Endothelial cell of umbilical vein (primary cell): Measurements from ENCODE around the gene PLEKHG2. TPM values are rescaled to one million over a fixed set of nuclear protein-coding genes. Genes with fewer than 3 reads are reported as not detected.

Experiments
- BruUV-seq: library from RNA; stranded (reverse); fragments of 400-500 nt; replicated peaks from 2 replicates; lab custom pipeline; 2021; lab: Mats Ljungman, UMichigan
- CTCF ChIA-PET: fragments of 300-600, 350-600 bp; sonication (Branson Sonifier 250); formaldehyde crosslinking; loops from one replicate; lab custom pipeline; 2021; ENCODE audit warnings: antibody characterized with exemption, inconsistent platforms; lab: Charles Lee
- POLR2A ChIA-PET: fragments of 300-600, 350-600 bp; sonication (Branson Sonifier 250); formaldehyde crosslinking; loops from one replicate; lab custom pipeline; 2021; ENCODE audit warnings: antibody characterized with exemption, inconsistent platforms; lab: Charles Lee
- DNase-seq: peaks from one replicate; pipeline ENCODE4 v3.0.0-alpha.2; 2011; ENCODE audit warnings: low read depth, low spot score
- FAIRE-seq: peaks from 2 replicates; lab custom pipeline; 2011; peaks lifted over from hg19 to GRCh38; lab: Jason Lieb, UNC
- H2AFZ ChIP-seq: 2 replicates; pipeline ENCODE4 v1.6.0; 2012; ENCODE audit warnings: low read depth, low read length, control low read depth, inconsistent platforms
- H3K27ac ChIP-seq: 2 replicates; pipeline ENCODE4 v1.5.1; 2011; ENCODE audit warnings: low read depth, mild to moderate bottlenecking, control low read depth, low read length, moderate library complexity; ENCODE audit not compliant: insufficient read depth
- H3K27me3 ChIP-seq, 2 experiments: 2 replicates each; pipeline versions ENCODE4 v1.6.0 to v1.6.1; 2011; ENCODE audit warnings: low read length in 2 of 2, mixed read lengths in 1 of 2; ENCODE audit not compliant: control insufficient read depth in 2 of 2, insufficient read depth in 2 of 2
- H3K36me3 ChIP-seq, 2 experiments: 2 replicates in 1 of 2; 3 replicates in 1 of 2; pipeline ENCODE4 v1.5.1; 2011; ENCODE audit warnings: low read length in 2 of 2, mild to moderate bottlenecking in 1 of 2, moderate library complexity in 1 of 2; ENCODE audit not compliant: control insufficient read depth in 2 of 2, insufficient read depth in 2 of 2; ENCODE audit errors: extremely low read depth in 1 of 2
- H3K4me1 ChIP-seq: 3 replicates; pipeline ENCODE4 v1.5.1; 2011; ENCODE audit warnings: mild to moderate bottlenecking, low read length; ENCODE audit not compliant: control insufficient read depth, insufficient read depth; ENCODE audit errors: extremely low read depth
- H3K4me2 ChIP-seq: 2 replicates; pipeline ENCODE4 v1.6.1; 2011; ENCODE audit warnings: low read length, control low read depth, mixed read lengths; ENCODE audit not compliant: insufficient read depth
- H3K4me3 ChIP-seq, 3 experiments: fragments of 200-600 bp in 1 of 3; sonication (generic), shearing (Covaris generic) in 1 of 3; replicated peaks in 1 of 3; 2 replicates each; pipeline ENCODE4 v1.5.1; 2011 to 2016; ENCODE audit warnings: control low read depth in 3 of 3, low read length in 3 of 3, mild to moderate bottlenecking in 2 of 3, inconsistent platforms in 1 of 3, low read depth in 1 of 3, moderate library complexity in 1 of 3; ENCODE audit not compliant: insufficient read depth in 1 of 3
- H3K79me2 ChIP-seq: 2 replicates; pipeline ENCODE4 v1.6.0; 2012; ENCODE audit warnings: low read length, inconsistent platforms; ENCODE audit not compliant: control insufficient read depth, insufficient read depth
- H3K9ac ChIP-seq: replicated peaks from 2 replicates; pipeline ENCODE3; 2011; ENCODE audit warnings: low read length, control low read depth; ENCODE audit not compliant: insufficient read depth; ENCODE audit errors: extremely low read depth
- H3K9me1 ChIP-seq: replicated peaks from 3 replicates; pipeline ENCODE4 v1.6.0; 2011; ENCODE audit warnings: mild to moderate bottlenecking, low read length; ENCODE audit not compliant: control insufficient read depth, insufficient read depth; ENCODE audit errors: extremely low read depth
- H3K9me3 ChIP-seq: replicated peaks from 2 replicates; pipeline ENCODE4 v1.5.1; 2012; ENCODE audit warnings: low read length, inconsistent platforms; ENCODE audit not compliant: control insufficient read depth, insufficient read depth
- H4K20me1 ChIP-seq: replicated peaks from 2 replicates; pipeline ENCODE3; 2011; ENCODE audit warnings: mild to moderate bottlenecking, low read length; ENCODE audit not compliant: control insufficient read depth, insufficient read depth; ENCODE audit errors: extremely low read depth
- CTCF ChIP-seq, 2 donors: IDR thresholded peaks; 1 replicate in 1 of 2; 2 replicates in 1 of 2; pipeline ENCODE4 v1.5.1; 2011; ENCODE audit warnings: low read length in 2 of 2, mild to moderate bottlenecking in 2 of 2, moderate library complexity in 2 of 2, control low read depth in 1 of 2, inconsistent platforms in 1 of 2, low read depth in 1 of 2; ENCODE audit not compliant: insufficient read depth in 1 of 2; ENCODE audit errors: extremely low read depth in 1 of 2
- EZH2 ChIP-seq: IDR thresholded peaks from 2 replicates; pipeline ENCODE4 v1.6.1; 2012; ENCODE audit warnings: borderline replicate concordance, low read depth, mild to moderate bottlenecking, moderate library complexity, low read length, inconsistent platforms; ENCODE audit not compliant: severe bottlenecking
- FOS ChIP-seq: IDR thresholded peaks from 2 replicates; pipeline ENCODE4 v1.6.1; 2011; ENCODE audit warnings: mild to moderate bottlenecking, low read length, moderate library complexity, borderline replicate concordance; ENCODE audit not compliant: insufficient read depth
- GATA2 ChIP-seq: IDR thresholded peaks from 2 replicates; pipeline ENCODE4 v1.7.0; 2011; ENCODE audit warnings: low read depth, mild to moderate bottlenecking, moderate library complexity, mixed read lengths, low read length; ENCODE audit not compliant: insufficient read length, insufficient read depth
- JUN ChIP-seq: IDR thresholded peaks from 2 replicates; pipeline ENCODE4 v1.6.1; 2011; ENCODE audit warnings: borderline replicate concordance, low read depth; ENCODE audit not compliant: insufficient read length, insufficient read depth
- MYC ChIP-seq: IDR thresholded peaks from one replicate; pipeline ENCODE4 v1.6.1; 2011; ENCODE audit warnings: mild to moderate bottlenecking, low read depth, low read length
- POLR2A ChIP-seq: IDR thresholded peaks from 2 replicates; pipeline ENCODE4 v1.6.1; 2012; ENCODE audit warnings: low read depth, mild to moderate bottlenecking, control low read depth, low read length
- POLR2AphosphoS5 ChIP-seq: IDR thresholded peaks from 2 replicates; pipeline ENCODE4 v1.6.1; 2012; ENCODE audit warnings: low read depth, mild to moderate bottlenecking, control low read depth, low read length, moderate library complexity; ENCODE audit not compliant: insufficient read depth
- dilution Hi-C: fragments of 300-500 bp; cut with MboI; formaldehyde crosslinking; loops from one replicate; pipeline ENCODE4 v1.15.0; 2019; ENCODE audit warnings: low sequenced_read_pairs; ENCODE audit not compliant: extremely low pct_ligation_motif_present
- intact Hi-C: fragments of 100-400 bp; cut with micrococcal nuclease; formaldehyde crosslinking; loops from one replicate; pipeline ENCODE4 v1.10.0; 2022
- polyA plus RNA-seq, 4 experiments: library from polyadenylated mRNA; depleted of rRNA in 3 of 4; stranded (reverse) in 3 of 4; unstranded in 1 of 4; fragments of >200 nt; gene quantifications; 2 replicates each; pipeline versions ENCODE4 v1.2.1 to v1.2.3, GENCODE V29; 2011 to 2012; ENCODE audit warnings: missing spikeins in 1 of 4
- total RNA-seq: library from RNA; stranded (reverse); gene quantifications from 2 replicates; pipeline ENCODE4 v1.2.3, GENCODE V29; 2021
- TF ChIP-seq, protein P1 (sequence below): IDR thresholded peaks from 2 replicates; pipeline ENCODE4 v1.6.1; 2011; ENCODE audit not compliant: insufficient read depth, insufficient read length

PLEKHG2 gene
- total and polyA plus RNA-seq, 2 donors (not counting 3 experiments of a cell fraction or from before 2014, with no cell fraction given): 44.7 to 74.1 TPM

DNA sequence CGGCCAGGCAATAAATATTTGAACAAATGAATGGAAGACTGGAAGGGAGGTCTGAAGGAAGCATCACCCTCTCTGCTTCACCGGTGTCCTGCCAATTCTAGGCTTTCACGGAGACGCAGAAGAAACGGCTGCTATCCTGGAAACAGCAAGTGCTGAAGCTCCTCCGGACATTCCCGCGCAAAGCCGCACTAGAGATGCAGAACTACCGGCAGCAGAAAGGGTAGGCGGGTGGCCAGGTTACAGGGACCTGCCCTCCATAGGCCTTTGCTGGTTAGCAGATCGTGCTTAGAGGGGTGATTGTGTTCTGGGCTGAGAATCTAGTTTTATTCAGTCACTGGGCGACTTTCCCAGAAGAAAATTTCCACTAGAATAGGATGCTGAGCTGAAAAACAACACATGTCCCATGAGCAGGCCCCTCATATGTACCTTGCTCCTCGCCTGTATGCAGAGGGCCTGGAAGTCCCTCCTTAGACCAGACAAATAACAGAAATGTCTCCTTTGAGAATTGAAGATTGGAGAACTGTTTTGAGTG, 32.5 kb upstream of the PLEKHG2 start:
- FAIRE-seq (no peak), DNase-seq (no peak)
- POLR2A ChIA-PET: no interaction called here
- H2AFZ ChIP-seq: no peak overlapping the region
- intact Hi-C loops (no loop called here), dilution Hi-C loops (no loop called here)
- no peaks in the 10 kb centered on the region for H3K79me2 ChIP-seq
- H4K20me1 ChIP-seq: no peaks in the 10 kb centered on the region
- H3K27me3 ChIP-seq: no peaks in the 10 kb centered on the region
- H3K36me3 ChIP-seq: peaks cover 24 to 72% of the 10 kb centered on the region in 2 experiments
- H3K4me3 ChIP-seq: no peak overlapping the region
- no TSS peak for BruUV-seq
- no peaks in the 10 kb centered on the region for H3K4me1 ChIP-seq
- CTCF ChIA-PET: no interaction called here
- no peak overlapping the region for H3K27ac ChIP-seq
- no peaks in the 10 kb centered on the region for H3K9me3 ChIP-seq
- no peak overlapping the region for H3K9ac ChIP-seq
- H3K4me2 ChIP-seq: no peak overlapping the region
- TF ChIP-seq POLR2A (no peak), EZH2 (no peak), JUN (no peak), FOS (no peak), MYC (no peak), GATA2 (no peak), POLR2AphosphoS5 (no peak), CTCF (IDR thresholded peaks at IDR 0.05; ENCODE audit: extremely low read depth in 1 of 2, insufficient read depth in 1 of 2, low read depth in 1 of 2, low read length in 2 of 2) (no peak)
- TF ChIP-seq, protein P1, sequence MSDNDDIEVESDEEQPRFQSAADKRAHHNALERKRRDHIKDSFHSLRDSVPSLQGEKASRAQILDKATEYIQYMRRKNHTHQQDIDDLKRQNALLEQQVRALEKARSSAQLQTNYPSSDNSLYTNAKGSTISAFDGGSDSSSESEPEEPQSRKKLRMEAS: no peak
- no peaks in the 10 kb centered on the region for H3K9me1 ChIP-seq
